Ishikawa (cell line): ENCODE results near the gene CEND1.

Source experiments
- CEBPB ChIP-seq: IDR thresholded peaks from 2 replicates; pipeline ENCODE4 v1.6.1; 2012
- CREB1 ChIP-seq: IDR thresholded peaks from 2 replicates; pipeline ENCODE4 v1.6.1; 2012; ENCODE audit warnings: low read depth
- EGR1 ChIP-seq: IDR thresholded peaks from 2 replicates; pipeline ENCODE4 v1.6.1; 2012
- EP300 ChIP-seq: IDR thresholded peaks from 2 replicates; pipeline ENCODE4 v1.6.1; 2012; ENCODE audit warnings: borderline replicate concordance
- FOXM1 ChIP-seq: IDR thresholded peaks from 2 replicates; pipeline ENCODE4 v1.6.1; 2012; ENCODE audit warnings: low read depth, borderline replicate concordance
- MAX ChIP-seq: IDR thresholded peaks from 2 replicates; pipeline ENCODE4 v1.6.1; 2012
- NFIC ChIP-seq: IDR thresholded peaks from 2 replicates; pipeline ENCODE4 v1.6.1; 2012
- RAD21 ChIP-seq: IDR thresholded peaks from 2 replicates; pipeline ENCODE4 v1.6.1; 2012; ENCODE audit warnings: low read depth
- TAF1 ChIP-seq: IDR thresholded peaks from 2 replicates; pipeline ENCODE4 v1.6.1; 2012; ENCODE audit warnings: low read depth, mild to moderate bottlenecking
- TCF12 ChIP-seq: IDR thresholded peaks from 2 replicates; pipeline ENCODE4 v1.6.1; 2012; ENCODE audit warnings: low read depth
- TEAD4 ChIP-seq: IDR thresholded peaks from 2 replicates; pipeline ENCODE4 v1.6.1; 2012
- USF1 ChIP-seq: IDR thresholded peaks from 2 replicates; pipeline ENCODE4 v1.6.1; 2012
- YY1 ChIP-seq: IDR thresholded peaks from 2 replicates; pipeline ENCODE4 v1.6.1; 2012; ENCODE audit warnings: low read depth
- ZBTB7A ChIP-seq: IDR thresholded peaks from 2 replicates; pipeline ENCODE4 v1.6.1; 2012; ENCODE audit warnings: low read depth
- TF ChIP-seq, protein P1 (sequence below): IDR thresholded peaks from 2 replicates; pipeline ENCODE4 v1.6.1; 2012; ENCODE audit warnings: low read depth, mild to moderate bottlenecking

CEND1 gene

DNA sequence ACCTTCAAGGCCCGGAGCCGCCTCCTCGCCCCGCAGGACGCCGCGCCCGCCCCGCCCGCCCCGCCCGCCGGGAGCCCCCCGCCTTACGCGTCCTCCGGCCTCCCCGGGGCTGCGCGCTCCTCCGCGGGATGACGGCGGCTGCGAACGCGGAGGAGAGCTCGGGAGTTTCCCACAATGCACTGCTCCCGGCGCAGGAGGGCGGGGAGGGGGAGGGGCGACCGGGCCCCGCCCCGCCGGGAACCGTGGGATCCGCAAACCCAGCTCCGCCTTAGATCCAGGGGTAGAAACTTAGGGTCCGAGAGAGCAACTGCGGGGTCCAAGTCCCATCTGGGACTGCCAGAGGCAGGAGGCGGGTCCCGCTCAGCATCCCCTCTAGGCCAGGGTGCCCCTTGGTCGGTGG is at the start of gene CEND1:
TSS of gene CEND1 (minus strand) at position 148 of the 400 bp plus-strand sequence. CDS start 1,514 bp downstream, outside the sequence.
- TF ChIP-seq CREB1, result no peak
- no peak for TF ChIP-seq TAF1

DNA sequence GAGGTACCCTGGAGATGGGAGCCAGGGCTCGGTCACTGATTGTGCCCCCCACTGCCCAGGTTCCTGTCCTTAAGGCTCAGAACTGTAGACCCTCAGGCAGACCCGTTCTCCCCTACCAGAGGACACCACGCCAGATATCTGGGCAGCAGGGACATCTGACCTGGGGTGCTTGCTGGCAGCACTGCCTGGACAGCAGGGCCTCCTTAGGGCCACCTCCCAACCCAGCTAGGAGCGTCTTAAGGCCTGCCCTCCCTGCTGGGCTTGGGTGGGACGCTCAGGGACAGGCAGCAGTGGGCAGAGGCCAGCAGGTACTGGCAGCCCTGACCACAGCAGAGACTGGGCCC is 49.4 kb upstream of the CEND1 start:
- 0 out of 2 replicates have a peak, but pooled peaks have one; percentile 1 for TF ChIP-seq TCF12
- no peak for TF ChIP-seq ZBTB7A

GRCh38 chr11:838441-839279 is 48.8 kb upstream of the CEND1 start:
- TF ChIP-seq EGR1 (no peak), ZBTB7A (no peak), CREB1 (no peak), MAX (peak; percentile 76; the same call in 1 of the 2 replicates), TEAD4 (peak; percentile 19; the same call in 1 of the 2 replicates), USF1 (peak; percentile 67), TAF1 (no peak), FOXM1 (no peak), YY1 (no peak)
- TF ChIP-seq, protein P1, sequence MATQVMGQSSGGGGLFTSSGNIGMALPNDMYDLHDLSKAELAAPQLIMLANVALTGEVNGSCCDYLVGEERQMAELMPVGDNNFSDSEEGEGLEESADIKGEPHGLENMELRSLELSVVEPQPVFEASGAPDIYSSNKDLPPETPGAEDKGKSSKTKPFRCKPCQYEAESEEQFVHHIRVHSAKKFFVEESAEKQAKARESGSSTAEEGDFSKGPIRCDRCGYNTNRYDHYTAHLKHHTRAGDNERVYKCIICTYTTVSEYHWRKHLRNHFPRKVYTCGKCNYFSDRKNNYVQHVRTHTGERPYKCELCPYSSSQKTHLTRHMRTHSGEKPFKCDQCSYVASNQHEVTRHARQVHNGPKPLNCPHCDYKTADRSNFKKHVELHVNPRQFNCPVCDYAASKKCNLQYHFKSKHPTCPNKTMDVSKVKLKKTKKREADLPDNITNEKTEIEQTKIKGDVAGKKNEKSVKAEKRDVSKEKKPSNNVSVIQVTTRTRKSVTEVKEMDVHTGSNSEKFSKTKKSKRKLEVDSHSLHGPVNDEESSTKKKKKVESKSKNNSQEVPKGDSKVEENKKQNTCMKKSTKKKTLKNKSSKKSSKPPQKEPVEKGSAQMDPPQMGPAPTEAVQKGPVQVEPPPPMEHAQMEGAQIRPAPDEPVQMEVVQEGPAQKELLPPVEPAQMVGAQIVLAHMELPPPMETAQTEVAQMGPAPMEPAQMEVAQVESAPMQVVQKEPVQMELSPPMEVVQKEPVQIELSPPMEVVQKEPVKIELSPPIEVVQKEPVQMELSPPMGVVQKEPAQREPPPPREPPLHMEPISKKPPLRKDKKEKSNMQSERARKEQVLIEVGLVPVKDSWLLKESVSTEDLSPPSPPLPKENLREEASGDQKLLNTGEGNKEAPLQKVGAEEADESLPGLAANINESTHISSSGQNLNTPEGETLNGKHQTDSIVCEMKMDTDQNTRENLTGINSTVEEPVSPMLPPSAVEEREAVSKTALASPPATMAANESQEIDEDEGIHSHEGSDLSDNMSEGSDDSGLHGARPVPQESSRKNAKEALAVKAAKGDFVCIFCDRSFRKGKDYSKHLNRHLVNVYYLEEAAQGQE, result no peak

GRCh38 chr11:837990-838307 is 48.1 kb upstream of the CEND1 start:
- no peak for TF ChIP-seq CREB1

GRCh38 chr11:837189-837989 is 47.5 kb upstream of the CEND1 start:
- TF ChIP-seq FOXM1 (no peak), CEBPB (no peak), TCF12 (no peak), RAD21 (no peak), EP300 (no peak), YY1 (no peak), USF1 (no peak), MAX (no peak), CREB1 (no peak), TAF1 (no peak)
- TF ChIP-seq, protein P1, result no peak

DNA sequence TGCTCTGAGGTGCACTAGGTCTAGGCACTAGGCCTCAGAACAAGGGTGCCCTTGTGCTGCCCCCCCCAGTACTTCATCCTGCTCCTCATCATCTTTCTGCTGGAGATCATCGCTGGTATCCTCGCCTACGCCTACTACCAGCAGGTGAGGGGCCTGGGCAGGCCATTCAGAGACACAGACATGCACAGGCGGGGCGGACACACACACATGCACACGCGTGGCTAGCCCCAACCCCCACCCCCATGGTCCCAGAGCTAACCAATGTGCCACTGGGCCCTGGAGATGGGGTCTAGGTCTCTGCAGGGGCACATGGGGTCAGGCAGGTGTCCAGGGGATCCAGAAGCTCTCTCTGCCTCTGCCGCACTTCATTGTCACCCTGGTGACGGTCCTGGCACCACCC is 46.8 kb upstream of the CEND1 start:
- TF ChIP-seq EP300, result no peak
- no peak for TF ChIP-seq TCF12
- no peak for TF ChIP-seq ZBTB7A
- TF ChIP-seq CREB1, result no peak
- TF ChIP-seq CEBPB, result no peak
- no peak for TF ChIP-seq USF1
- no peak for TF ChIP-seq TAF1
- no peak for TF ChIP-seq NFIC
- TF ChIP-seq YY1, result no peak
- no peak for TF ChIP-seq EGR1
- TF ChIP-seq, protein P1, result no peak
- TF ChIP-seq RAD21, result no peak
- no peak for TF ChIP-seq FOXM1
